Testis (tissue), 3 donors: ENCODE data around the gene BBOF1. TPM values are rescaled to one million over a fixed set of nuclear protein-coding genes. Genes with fewer than 3 reads are reported as not detected.
A peak's percentile ranks its signal among the peaks of the same experiment; 100 is the strongest.

Source experiments
- DNase-seq: peaks from one replicate; pipeline ENCODE4 v3.0.0-alpha.2; 2019
- H3K27ac ChIP-seq, 2 donors: fragments of 200-600 bp; sonication (generic); one replicate each; pipeline ENCODE4 v1.5.1; 2019
- H3K27me3 ChIP-seq: fragments of 200-600 bp; sonication (generic); one replicate; pipeline ENCODE4 v1.5.1; 2019
- H3K36me3 ChIP-seq: fragments of 200-600 bp; sonication (generic); one replicate; pipeline ENCODE4 v1.5.1; 2017; ENCODE audit warnings: low read depth; ENCODE audit errors: missing control alignments
- H3K4me1 ChIP-seq: fragments of 200-600 bp; sonication (generic); one replicate; pipeline ENCODE4 v1.5.1; 2019
- H3K4me3 ChIP-seq, 2 donors: fragments of 200-600 bp; sonication (generic); one replicate each; pipeline ENCODE4 v1.5.1; 2017 to 2019
- H3K9me3 ChIP-seq: fragments of 200-600 bp; sonication (generic); one replicate; pipeline ENCODE4 v1.5.1; 2017
- POLR2A ChIP-seq: fragments of 450-650 bp; IDR thresholded peaks from one replicate; pipeline ENCODE4 v1.6.1; 2017; ENCODE audit warnings: antibody characterized with exemption, mild to moderate bottlenecking, moderate library complexity
- WGBS, 2 donors: methylation state at CpG; one replicate each; pipeline ENCODE4 v1.1.5; 2018; 5-methylcytosine and 5-hydroxymethylcytosine counted together
- intact Hi-C: fragments of 100-400 bp; cut with DNase I; formaldehyde crosslinking; loops from one replicate; pipeline ENCODE4 v1.15.1; 2023; ENCODE audit warnings: low total_unique reads
- polyA plus RNA-seq: library from polyadenylated mRNA; stranded (reverse); fragments of 350-450 nt; fragmentation: Illumina TruSeq; extraction: RNeasy Lipid Tissue Mini Kit (QIAGEN cat#74804); gene quantifications from one replicate; pipeline ENCODE4 v1.2.3, GENCODE V29; 2014; ENCODE audit warnings: low read depth, low replicate concordance; ENCODE audit not compliant: insufficient read depth
- total RNA-seq, 2 donors: library from RNA; depleted of rRNA; stranded (reverse); fragments of >200 nt; gene quantifications; one replicate each; pipeline ENCODE4 v1.2.3, GENCODE V29; 2016
- TF ChIP-seq, protein P1 (sequence below), 3 experiments: fragments of 450-650 bp in 2 of 3; fragments of 200-600 bp in 1 of 3; sonication (generic) in 1 of 3; IDR thresholded peaks; one replicate each; pipeline ENCODE4 v1.5.1; 2016 to 2019; ENCODE audit warnings: antibody characterized with exemption in 3 of 3, mild to moderate bottlenecking in 2 of 3, moderate library complexity in 1 of 3

The BBOF1 gene
- total and polyA plus RNA-seq, 3 donors from 2014 or later: 25.1 to 41.6 (median 40.6) TPM

DNA sequence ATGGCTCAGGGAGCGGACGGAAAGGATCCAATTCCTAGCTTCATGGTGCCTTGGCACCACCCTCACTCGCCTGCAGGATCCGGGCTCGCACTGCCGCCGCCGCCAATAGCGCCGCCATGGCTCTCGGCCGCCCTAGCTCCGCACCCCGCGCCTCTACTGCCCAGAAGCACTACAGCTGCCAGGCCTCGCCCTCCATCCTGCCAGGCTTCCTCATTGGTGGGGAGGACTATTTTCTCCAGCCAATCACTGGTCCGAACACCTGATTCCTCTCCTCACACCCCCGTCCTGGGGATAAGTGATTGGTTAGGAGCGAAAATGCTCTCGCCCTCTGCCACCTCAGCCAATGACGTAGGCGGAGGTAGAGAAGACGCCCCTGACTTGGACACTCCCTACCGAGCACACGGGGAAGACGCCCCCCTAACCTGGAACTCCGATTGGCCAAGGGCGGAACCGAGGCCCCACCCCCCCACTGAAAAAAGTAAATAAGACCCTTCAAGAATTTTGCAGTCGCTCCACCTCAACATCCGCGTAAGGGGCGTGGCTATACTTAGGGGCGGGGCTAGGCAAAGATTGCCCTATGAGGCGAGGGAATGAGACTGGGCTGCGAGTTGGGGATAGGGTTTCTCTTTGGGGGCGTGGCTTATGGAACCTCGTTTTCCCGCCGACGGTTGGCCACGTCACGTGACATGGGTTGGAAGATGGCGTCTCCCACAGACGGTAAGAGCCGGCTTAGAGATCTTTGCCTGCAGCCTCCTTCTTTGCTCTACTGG is 65.3 kb downstream of the BBOF1 start, which contains the start of the genes ALDH6A1 and LIN52:
Gene ALDH6A1 (minus strand): TSS at position 177 of the 770 bp plus-strand sequence. CDS start 59 bp downstream, at position 118.
Gene LIN52 (plus strand): TSS at position 680 of the 770 bp plus-strand sequence. CDS start 19 bp downstream, at position 699.
- no peaks in the 10 kb centered on the region for H3K36me3 ChIP-seq
- TF ChIP-seq, protein P1, sequence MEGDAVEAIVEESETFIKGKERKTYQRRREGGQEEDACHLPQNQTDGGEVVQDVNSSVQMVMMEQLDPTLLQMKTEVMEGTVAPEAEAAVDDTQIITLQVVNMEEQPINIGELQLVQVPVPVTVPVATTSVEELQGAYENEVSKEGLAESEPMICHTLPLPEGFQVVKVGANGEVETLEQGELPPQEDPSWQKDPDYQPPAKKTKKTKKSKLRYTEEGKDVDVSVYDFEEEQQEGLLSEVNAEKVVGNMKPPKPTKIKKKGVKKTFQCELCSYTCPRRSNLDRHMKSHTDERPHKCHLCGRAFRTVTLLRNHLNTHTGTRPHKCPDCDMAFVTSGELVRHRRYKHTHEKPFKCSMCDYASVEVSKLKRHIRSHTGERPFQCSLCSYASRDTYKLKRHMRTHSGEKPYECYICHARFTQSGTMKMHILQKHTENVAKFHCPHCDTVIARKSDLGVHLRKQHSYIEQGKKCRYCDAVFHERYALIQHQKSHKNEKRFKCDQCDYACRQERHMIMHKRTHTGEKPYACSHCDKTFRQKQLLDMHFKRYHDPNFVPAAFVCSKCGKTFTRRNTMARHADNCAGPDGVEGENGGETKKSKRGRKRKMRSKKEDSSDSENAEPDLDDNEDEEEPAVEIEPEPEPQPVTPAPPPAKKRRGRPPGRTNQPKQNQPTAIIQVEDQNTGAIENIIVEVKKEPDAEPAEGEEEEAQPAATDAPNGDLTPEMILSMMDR (IDR thresholded peaks at IDR 0.05): no peak
- TF ChIP-seq POLR2A: peak; percentile 88
- DNase-seq: peak; percentile 100
- peaks cover 20% of the 10 kb centered on the region for H3K4me1 ChIP-seq
- intact Hi-C loops: no loop called here
- WGBS, 2 donors: 0 to 1% methylated on average over 37 to 46 of the region's 46 CpGs
- no peaks in the 10 kb centered on the region for H3K27me3 ChIP-seq
- H3K27ac ChIP-seq: peak within 1 kb of the TSS; percentile 88 to 89
- peak within 1 kb of the TSS; percentile 68 to 72 for H3K4me3 ChIP-seq
- H3K9me3 ChIP-seq: no peaks in the 10 kb centered on the region

DNA sequence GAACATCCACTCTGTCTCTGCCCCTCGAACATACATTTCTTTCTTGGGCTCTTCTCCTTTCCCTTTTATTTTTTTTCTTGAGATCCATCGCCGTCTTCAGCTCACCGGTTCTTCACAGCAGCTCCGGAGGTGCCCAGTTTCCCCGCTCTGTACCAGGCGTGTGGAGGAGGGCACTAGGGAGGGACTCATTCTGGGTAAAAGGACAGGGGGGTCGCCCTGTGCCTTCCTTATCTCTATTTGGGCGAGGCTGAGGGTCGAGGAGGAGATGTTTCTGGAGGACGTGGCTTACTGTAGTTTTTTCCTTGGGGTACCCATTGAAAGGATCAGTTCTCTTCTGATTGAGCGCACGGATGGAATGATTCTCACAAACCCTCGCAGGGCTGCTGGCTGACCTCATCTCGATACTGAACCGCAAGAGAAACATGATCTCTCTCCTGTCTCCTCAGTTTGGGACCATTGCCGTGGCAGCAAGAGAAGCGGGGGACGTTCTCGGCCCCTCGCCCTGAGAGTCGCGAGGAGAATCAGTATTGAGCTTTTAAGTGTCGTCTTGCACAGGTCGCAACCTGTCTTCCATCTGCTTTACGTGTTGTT is 66.0 kb downstream of the BBOF1 start:
- H3K4me3 ChIP-seq: peak overlapping the region; percentile 68 to 72
- intact Hi-C loops: no loop called here
- no peak for DNase-seq
- 0% methylated on average over 21 to 26 of the region's 26 CpGs for WGBS, 2 donors
- H3K4me1 ChIP-seq: peaks cover 20% of the 10 kb centered on the region
- H3K9me3 ChIP-seq: no peaks in the 10 kb centered on the region
- H3K36me3 ChIP-seq: no peaks in the 10 kb centered on the region
- no peak for TF ChIP-seq POLR2A
- TF ChIP-seq, protein P1 (IDR thresholded peaks at IDR 0.05): no peak
- H3K27ac ChIP-seq: peak overlapping the region; percentile 60 to 89
- H3K27me3 ChIP-seq: no peaks in the 10 kb centered on the region

DNA sequence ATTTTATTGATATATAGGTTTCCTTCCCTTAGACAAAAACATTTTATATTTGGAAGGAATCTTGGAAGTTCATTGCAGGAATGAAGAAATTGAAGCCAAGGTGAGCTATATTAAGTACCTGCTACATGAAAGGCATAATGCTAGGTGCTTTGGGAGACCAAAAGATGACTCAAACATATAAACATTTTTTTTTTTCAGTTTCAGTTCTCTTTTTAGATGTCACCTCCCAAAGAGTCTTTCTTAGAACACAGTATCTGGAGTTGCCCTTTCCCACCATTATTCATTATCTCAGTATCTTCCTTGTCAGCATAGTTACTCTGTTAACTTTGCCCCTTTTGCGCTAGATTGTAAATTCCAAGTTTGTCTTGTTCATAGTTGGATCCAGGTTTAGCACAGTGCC is 66.7 kb downstream of the BBOF1 start:
- Histone ChIP-seq H3K4me1 (peaks cover 20% of the 10 kb centered on the region), H3K27me3 (no peaks in the 10 kb centered on the region), H3K9me3 (no peaks in the 10 kb centered on the region), H3K36me3 (no peaks in the 10 kb centered on the region), H3K27ac (no peak overlapping the region), H3K4me3 (no peak overlapping the region)
- TF ChIP-seq, protein P1 (IDR thresholded peaks at IDR 0.05): no peak
- TF ChIP-seq POLR2A: no peak
- 67 to 68% methylated on average over 1 of the region's 1 CpG for WGBS, 2 donors
- no peak for DNase-seq
- intact Hi-C loops: no loop called here

DNA sequence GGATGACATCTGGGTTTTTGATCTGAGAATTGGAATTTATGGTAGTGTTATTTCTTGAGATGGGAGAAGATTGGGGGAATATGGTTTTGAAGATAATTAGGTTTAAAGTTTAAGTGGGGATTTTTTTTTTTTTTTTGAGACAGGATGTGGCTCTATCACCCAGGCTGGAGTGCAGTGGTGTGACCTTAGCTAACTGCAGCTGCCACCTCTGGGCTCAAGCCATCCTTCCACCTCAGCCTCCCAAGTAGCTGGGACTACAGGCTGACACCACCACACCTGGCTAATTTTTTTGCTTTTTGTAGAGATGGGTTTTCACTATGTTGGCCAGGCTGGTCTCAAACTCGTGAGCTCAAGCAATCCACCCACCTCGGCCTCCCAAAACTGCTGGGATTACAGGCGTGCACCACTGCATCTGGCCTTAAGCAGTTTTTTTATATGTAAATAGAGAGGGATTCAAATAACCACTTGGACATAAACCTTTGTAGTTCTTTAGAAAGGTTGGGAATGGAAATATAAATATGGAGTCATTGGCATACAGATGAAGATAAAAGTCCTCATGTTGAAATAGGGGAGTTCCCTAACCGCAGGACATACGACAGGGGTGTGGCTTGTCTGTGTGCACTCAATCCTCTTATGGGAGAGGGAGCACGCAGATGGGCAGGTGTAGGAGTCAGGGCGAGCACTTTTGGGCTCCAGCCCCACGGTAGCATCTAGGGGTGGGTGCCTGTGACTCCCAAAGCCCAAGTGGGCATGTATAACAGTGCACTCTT is 70.3 kb downstream of the BBOF1 start:
- TF ChIP-seq, protein P1 (IDR thresholded peaks at IDR 0.05): no peak
- TF ChIP-seq POLR2A: no peak
- Histone ChIP-seq H3K27me3 (no peaks in the 10 kb centered on the region), H3K36me3 (no peaks in the 10 kb centered on the region), H3K9me3 (no peaks in the 10 kb centered on the region), H3K27ac (no peak overlapping the region), H3K4me3 (no peak overlapping the region), H3K4me1 (peaks cover 6% of the 10 kb centered on the region)
- intact Hi-C loops: no loop called here
- no peak for DNase-seq
- 94 to 96% methylated on average over 8 of the region's 8 CpGs for WGBS, 2 donors
